Endometrial microvascular endothelial cells (primary cell): ENCODE results near the gene VWA1. TPM values are rescaled to one million over a fixed set of nuclear protein-coding genes. Genes with fewer than 3 reads are reported as not detected.
"Not testable (repeated sequence)": the region's sequence is repeated elsewhere in the genome, so short reads cannot be mapped to it uniquely, and the experiment has no call there.

Source experiments
- in situ Hi-C: cut with HindIII; loops from 2 replicates; pipeline ENCODE4 v1.10.0; 2017; ENCODE audit warnings: low sequenced_read_pairs, low pct_unique_long_range_greater_than_20kb; ENCODE audit errors: inconsistent ontology term
- total RNA-seq: library from RNA; depleted of rRNA; stranded (reverse); fragments of >200 nt; gene quantifications from one replicate; pipeline ENCODE4 v1.2.3, GENCODE V29; 2015; ENCODE audit errors: inconsistent ontology term

Gene VWA1
- total RNA-seq, 1 donor from 2014 or later: 27.5 TPM

DNA sequence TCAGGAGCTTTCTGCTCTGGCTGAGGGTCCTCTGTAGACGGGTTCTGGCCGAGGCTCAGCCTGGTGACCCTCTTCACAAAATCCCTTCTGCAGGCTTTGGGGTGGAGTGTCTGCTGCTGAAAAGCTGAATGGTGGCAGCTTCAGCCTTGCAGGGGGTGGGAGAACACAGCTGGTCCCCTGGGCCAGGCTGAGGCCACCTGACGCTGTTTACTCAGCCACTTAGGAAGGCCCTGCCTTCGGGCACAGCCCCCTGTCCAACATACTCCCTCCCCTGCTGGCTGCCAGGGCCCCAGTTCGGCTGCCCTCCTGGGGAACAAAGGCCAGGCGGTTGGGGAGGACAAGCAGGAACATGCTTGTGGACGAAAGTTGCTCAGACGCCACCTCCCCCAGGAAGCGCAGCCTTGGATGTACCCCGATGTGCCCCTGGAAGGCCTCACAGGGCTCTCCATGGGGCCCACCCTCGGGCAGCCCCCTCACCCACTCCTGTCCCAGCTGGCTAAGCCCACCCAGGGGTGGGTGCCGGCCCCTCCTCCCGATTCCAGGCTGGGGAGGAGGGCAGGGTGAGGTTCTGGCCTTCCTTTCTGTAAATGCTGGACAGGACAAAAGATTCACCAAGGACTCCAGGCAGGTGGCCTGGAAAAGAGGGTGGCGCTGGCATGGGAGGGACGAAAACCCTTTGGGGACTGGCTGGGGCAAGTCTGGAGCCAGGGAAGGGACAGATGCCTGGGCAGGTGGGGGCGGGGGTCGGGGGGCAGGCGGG is 14.2 kb upstream of the VWA1 start, which contains the start of gene ANKRD65:
Gene ANKRD65 (minus strand): TSS at position 130 of the 760 bp plus-strand sequence. CDS start 271 bp downstream, outside the sequence.
- in situ Hi-C loops: no loop called here

GRCh38 chr1:1421907-1422464 is 13.5 kb upstream of the VWA1 start:
- in situ Hi-C loops: no loop called here

GRCh38 chr1:1422465-1423244 is 12.8 kb upstream of the VWA1 start:
- in situ Hi-C loops: no loop called here

GRCh38 chr1:1423245-1423597 is 12.3 kb upstream of the VWA1 start:
- in situ Hi-C loops: no loop called here

DNA sequence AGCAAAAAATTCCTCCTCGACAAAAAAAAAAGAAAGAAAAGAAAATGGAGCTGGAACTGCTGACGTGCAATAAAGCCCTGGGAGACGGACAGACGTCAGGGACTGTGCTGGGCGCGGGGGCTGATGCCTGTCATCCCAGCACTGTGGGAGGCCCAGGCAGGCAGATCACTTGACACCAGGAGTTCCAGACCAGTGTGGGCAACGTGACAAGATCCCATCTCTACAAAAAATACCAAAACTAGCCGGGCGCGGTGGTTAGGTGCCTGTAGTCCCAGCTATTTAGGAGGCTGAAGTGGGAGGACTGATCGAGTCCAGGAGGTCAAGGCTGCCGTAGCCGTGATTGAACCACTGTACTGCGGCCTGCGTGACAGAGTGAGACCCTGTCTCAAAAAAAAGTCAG is 10.8 kb upstream of the VWA1 start:
- in situ Hi-C loops: no loop called here

GRCh38 chr1:1425426-1425752 is 10.1 kb upstream of the VWA1 start:
- in situ Hi-C loops: no loop called here

DNA sequence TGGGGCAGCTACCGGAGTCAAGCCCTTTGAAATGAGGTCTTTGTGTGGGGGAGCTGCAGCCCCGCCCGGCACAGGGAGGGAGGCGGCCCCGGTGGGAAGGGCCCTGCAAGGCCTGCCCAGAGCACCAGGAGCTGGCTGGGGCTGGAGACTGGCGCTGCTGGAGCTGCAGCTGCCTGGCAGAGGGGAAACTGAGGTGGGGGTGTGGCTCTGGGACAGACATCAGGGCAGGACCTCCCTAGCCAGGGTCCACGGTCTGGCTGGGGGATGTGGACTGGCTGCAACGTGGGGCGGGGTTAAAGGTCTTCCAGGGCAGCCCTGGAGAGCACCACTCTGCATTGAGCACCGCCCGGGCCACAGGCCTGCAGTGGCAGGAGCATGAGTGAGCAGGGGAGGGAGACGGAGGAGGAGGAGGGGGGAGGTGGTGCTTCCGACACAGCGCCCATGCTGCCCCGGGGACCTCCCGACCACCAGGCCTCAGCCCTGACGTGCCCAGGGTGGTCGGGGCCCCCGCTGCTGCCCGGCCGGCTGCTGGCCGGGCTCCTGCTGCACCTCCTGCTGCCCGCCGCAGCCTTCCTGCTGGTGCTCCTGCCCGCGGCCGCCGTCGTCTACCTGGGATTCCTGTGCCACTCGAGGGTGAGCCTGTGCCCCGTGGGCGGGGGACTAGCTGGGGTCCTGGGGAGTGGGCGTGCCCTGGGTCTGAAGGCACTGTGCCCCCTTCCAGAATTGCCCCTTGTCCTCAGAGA is 9.6 kb upstream of the VWA1 start:
- in situ Hi-C loops: no loop called here

DNA sequence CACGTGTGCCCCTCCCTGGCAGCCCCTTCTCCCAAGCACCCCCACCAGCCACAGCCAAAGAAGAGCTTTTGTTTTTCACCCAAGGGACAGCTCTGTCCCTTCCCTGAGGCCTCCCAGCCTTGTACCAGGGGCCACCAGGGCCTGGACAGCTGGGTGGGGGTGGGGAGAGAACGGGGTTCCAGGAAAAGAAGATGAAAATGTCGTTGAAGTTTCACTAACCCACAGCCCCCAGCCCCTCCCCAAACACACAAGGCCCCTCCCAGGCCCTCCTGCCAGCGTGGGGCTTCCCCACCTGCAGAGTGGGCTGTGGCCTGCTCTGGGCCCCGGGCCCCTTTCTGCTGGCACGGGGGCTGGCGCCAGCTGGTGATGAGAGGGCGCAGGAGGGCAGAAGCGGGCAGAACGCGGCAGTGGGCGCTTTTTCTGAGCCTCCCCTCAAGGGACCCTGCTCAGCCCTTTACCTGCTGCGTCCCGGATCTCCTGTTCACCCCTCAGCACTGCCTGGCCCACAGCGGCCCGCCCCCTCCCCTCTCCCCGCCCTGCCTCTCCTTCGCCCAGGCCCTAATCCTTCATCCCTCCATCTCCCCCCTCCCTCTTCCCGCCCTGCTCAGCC is 8.9 kb upstream of the VWA1 start:
- in situ Hi-C loops: no loop called here

DNA sequence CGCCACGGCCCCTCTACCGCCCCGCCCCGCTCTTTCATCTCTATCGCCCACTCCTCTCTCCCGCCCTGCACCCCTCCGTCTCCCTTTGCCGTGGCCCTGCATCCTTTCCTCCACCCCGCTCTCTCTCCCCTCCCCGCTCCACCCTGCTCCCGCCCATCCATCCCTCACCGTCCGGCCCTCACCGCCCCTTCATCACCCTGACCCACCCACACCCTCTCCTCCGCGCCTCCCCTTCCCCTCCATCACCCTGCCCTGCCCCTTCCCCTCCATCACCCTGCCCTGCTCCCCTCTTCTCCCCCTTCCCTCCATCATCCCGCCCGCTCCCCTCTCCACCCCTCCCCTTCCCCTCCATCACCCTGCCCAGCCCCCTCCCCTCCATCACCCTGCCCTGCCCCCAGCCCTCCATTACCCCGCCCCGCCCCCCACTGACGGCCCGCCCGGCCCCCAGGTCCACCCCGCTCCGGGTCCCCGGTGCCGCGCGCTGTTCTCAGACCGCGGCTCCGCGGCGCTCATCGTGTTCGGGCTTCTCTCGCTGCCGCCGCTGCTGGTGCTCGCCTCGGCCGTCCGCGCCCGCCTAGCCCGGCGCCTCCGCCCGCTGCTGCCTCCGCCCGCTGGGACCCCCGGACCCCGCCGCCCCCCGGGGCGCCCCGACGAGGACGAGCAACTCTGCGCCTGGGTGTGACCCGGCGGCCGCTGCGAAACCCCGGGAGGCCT is 8.2 kb upstream of the VWA1 start:
- in situ Hi-C loops: no loop called here

DNA sequence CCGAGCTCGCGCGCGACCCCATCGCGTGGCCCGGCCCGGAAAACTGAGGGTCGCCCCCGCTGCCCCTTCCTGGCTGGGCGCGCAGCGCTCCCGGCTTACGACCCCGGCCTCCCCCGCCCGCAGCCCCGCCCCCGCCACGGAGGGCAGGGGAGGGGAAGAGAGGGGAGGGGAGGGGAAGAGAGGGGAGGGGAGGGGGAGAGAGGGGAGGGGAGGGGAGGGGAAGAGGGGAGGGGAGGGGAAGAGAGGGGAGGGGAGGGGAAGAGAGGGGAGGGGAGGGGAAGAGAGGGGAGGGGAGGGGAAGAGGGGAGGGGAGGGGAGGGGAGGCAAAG is 7.7 kb upstream of the VWA1 start:
- in situ Hi-C loops: no loop called here

DNA sequence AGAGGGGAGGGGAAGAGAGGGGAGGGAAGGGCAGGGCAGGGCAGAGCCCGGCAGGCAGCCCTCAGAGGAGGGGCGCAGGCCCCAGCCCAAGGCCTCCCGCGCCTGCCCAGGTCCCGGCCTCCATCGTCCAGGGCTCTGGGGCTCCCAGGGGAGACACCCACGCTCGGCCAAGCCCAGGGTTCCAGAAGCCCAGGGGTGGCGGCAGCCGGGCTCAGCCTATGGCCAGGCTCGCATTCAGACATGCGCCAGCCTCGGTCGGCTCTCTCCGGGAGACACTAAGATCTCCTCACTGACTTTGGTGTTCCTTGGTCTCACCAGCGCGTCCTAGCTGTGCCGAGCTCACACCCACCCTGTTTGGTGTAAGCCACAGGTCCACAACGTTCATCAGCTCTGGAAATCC is 7.3 kb upstream of the VWA1 start:
- in situ Hi-C loops: no loop called here

DNA sequence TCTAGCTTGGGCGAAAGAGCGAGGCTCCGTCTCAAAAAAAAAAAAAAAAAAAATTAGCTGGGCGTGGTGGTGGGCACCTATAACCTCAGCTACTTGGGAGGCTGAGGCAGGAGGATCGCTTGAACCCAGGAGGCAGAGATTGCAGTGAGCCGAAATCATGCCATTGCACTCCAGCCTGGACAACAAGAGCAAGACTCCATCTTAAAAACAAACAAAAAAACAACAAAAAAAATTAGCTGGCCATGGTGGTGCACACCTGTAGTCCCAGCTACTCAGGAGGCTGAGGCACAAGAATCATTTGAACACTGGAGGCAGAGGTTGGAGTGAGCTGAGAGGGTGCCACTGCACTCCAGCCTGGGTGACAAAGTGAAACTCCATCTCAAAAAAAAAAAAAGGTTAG is 6.5 kb upstream of the VWA1 start:
- in situ Hi-C loops: not testable (repeated sequence)

GRCh38 chr1:1429671-1430073 is 5.8 kb upstream of the VWA1 start:
- in situ Hi-C loops: no loop called here

- in situ Hi-C loops: no loop called here
Observed at GRCh38 chr1:1430114-1430982, 5.1 kb upstream of the VWA1 start.

- in situ Hi-C loops: no loop called here
Observed at GRCh38 chr1:1430992-1431844, 4.3 kb upstream of the VWA1 start.

GRCh38 chr1:1431845-1432273 is 3.6 kb upstream of the VWA1 start:
- in situ Hi-C loops: no loop called here
